Fibroblast of pulmonary artery (primary cell): ENCODE results near the gene SH3GL1.

Experiments
- DNase-seq: peaks from one replicate; pipeline ENCODE4 v3.0.0-alpha.2; 2010; ENCODE audit warnings: low read depth
- H3K4me3 ChIP-seq: replicated peaks from 2 replicates; pipeline ENCODE4 v1.5.1; 2011; ENCODE audit warnings: low read depth, mild to moderate bottlenecking, control low read depth, low read length, moderate library complexity
- TF ChIP-seq, protein P1 (sequence below): IDR thresholded peaks from 2 replicates; pipeline ENCODE4 v1.5.1; 2011; ENCODE audit warnings: mild to moderate bottlenecking, control low read depth, low read length, inconsistent platforms; ENCODE audit errors: missing control alignments

SH3GL1 gene

DNA sequence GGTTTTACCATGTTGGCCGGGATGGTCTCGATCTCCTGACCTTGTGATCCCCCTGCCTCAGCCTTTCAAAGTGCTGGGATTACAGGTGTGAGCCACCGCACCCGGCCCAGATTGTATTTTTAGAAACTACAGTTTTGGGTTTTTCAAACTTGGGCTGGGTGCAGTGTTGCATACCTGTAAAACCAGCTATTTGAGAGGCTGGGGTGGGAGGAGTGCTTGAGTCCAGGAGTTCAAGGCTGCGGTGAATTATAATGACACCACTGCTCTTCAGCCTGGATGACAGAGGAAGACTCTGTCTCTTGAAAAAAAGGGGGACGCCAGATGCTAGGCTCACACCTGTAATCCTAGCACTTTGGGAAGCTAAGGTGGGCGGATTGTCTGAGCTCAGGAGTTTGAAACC is 6.3 kb upstream of the SH3GL1 start:
- no peak for DNase-seq
- no peak overlapping the region for H3K4me3 ChIP-seq
- TF ChIP-seq, protein P1, sequence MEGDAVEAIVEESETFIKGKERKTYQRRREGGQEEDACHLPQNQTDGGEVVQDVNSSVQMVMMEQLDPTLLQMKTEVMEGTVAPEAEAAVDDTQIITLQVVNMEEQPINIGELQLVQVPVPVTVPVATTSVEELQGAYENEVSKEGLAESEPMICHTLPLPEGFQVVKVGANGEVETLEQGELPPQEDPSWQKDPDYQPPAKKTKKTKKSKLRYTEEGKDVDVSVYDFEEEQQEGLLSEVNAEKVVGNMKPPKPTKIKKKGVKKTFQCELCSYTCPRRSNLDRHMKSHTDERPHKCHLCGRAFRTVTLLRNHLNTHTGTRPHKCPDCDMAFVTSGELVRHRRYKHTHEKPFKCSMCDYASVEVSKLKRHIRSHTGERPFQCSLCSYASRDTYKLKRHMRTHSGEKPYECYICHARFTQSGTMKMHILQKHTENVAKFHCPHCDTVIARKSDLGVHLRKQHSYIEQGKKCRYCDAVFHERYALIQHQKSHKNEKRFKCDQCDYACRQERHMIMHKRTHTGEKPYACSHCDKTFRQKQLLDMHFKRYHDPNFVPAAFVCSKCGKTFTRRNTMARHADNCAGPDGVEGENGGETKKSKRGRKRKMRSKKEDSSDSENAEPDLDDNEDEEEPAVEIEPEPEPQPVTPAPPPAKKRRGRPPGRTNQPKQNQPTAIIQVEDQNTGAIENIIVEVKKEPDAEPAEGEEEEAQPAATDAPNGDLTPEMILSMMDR: no peak

GRCh38 chr19:4405977-4406376 is 5.6 kb upstream of the SH3GL1 start:
- no peak for DNase-seq
- no peak overlapping the region for H3K4me3 ChIP-seq
- TF ChIP-seq, protein P1: no peak

GRCh38 chr19:4403005-4403761 is 2.8 kb upstream of the SH3GL1 start:
- no peak for DNase-seq
- TF ChIP-seq, protein P1: no peak
- H3K4me3 ChIP-seq: peak overlapping the region; percentile 79

GRCh38 chr19:4402171-4403004 is 2.0 kb upstream of the SH3GL1 start, which contains the start of gene CHAF1A:
Gene CHAF1A, plus strand, starts transcription at chr19:4402640. Its CDS starts 123 bp downstream, at chr19:4402763.
- TF ChIP-seq, protein P1: no peak

DNA sequence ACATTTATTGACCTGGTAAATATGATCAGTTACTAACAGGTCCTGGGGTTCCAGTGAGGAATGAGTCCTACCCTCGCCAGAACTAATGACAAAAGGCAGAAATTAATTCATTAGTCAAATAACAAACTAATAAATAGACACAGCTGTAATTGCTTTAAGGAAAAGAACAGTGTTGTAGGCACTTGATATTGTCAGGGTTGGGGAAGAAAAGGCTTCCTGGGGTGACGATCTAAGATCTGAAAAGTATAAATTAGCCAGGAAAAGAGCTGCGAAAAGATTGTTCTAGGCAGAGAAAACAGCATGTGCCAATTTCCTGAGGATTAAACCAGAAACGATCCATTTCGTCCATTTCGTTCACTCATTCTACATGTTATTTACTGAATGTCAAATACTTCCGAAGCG is 1.4 kb upstream of the SH3GL1 start:
- DNase-seq: no peak
- peak overlapping the region; percentile 56 for H3K4me3 ChIP-seq
- TF ChIP-seq, protein P1: no peak

More at GRCh38 chr19:4402171-4403004, 2.0 kb upstream of the SH3GL1 start, which contains the start of gene CHAF1A:
- peak within 1 kb of the TSS; percentile 79 for H3K4me3 ChIP-seq
- DNase-seq: peak; percentile 100

DNA sequence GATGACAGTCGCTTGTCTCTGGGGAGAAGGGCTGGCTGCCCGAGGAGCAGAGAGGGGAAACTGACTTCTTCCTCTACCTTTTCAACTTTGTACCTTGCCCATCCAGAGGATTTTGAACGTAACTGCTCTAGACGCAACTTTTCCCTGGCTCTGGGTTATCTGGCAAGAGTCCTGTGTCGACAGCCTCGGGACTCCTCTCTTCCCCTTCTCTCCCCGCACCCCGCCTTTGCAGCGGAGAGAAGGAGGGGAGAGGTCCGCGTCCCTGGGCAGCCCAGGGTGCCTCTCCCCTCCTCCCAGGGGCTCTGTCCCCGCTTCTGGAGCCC is 574 bp downstream of the SH3GL1 start:
- DNase-seq: no peak
- TF ChIP-seq, protein P1: no peak
- H3K4me3 ChIP-seq: peak overlapping the region; percentile 89
